ENCODE data around the gene COL20A1.

Gene COL20A1

GRCh38 chr20:63310265-63310991 lies 17.4 kb downstream of the COL20A1 start:
- DNase-seq: no peak

DNA sequence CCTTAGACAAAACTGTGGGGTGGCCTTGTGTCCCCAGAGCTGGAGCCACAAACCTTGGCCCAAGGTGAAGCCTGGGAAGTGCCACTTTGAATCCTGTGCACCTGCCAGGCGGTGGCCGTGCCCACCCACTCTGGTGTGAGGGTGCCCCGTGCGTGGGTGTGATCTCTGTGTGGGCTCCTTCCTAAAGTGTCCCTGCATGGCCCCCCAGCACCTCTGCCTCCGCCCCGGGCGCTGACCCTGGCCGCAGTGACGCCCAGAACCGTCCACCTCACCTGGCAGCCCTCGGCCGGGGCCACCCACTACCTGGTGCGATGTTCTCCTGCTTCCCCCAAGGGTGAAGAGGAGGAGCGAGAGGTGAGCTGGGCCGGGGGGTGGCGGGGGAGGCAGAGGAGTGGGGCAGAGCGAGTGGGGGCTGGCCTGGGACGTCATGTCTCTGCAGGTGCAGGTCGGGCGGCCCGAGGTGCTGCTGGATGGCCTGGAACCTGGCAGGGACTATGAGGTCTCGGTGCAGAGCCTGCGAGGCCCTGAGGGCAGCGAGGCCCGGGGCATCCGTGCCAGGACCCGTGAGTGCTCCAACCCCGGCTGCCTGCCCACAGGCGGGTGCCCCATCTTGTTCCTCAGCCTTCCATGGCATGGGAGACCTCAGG lies 18.3 kb downstream of the COL20A1 start:
- no peak for DNase-seq

GRCh38 chr20:63311833-63312243 lies 18.9 kb downstream of the COL20A1 start:
- no peak for DNase-seq

DNA sequence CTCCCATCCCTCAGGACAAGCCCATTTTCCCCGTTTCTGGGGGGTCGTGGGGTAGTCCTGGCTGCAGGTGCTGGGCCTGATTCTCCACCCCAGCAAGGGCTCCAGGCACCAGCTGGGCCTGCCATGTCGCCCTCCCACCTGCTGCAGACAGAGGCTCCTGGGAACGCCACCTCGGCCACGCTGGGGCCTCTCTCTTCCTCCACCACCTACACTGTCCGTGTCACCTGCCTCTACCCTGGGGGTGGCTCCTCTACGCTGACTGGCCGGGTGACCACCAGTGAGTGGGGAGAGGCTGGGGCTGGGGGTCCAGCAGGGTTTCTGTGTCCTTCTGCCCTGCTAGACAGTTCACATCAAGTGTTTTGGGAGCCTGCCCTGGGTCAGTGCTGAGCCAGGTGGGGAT lies 19.3 kb downstream of the COL20A1 start:
- DNase-seq: no peak

- no peak for DNase-seq
Measured at GRCh38 chr20:63312690-63313348, 19.8 kb downstream of the COL20A1 start.

- no peak for DNase-seq
Measured at GRCh38 chr20:63313349-63314014, 20.5 kb downstream of the COL20A1 start.

DNA sequence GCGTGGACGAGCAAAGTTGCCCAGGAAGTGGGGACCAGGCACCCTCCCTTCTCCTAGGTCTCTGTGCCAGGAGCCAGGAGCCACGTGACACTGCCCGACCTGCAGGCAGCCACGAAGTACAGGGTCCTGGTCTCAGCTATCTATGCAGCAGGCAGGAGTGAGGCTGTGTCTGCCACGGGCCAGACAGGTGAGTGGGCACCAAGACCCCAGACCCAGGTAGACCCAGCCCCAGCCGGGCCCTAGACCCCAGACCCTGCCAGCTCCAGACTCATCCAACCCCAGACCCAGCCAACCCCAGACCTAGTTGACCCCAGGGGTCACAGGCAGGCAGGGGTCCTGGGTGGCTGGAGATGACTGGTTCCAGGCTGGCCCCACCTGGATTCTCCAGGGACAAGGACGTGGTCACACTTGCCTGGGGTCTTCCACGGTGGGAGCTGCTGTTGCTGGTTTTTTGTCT lies 21.1 kb downstream of the COL20A1 start:
- DNase-seq: no peak

GRCh38 chr20:63314566-63315239 lies 21.7 kb downstream of the COL20A1 start:
- DNase-seq: no peak

GRCh38 chr20:63315240-63315689 lies 22.3 kb downstream of the COL20A1 start:
- no peak for DNase-seq

GRCh38 chr20:63315731-63316491 lies 22.9 kb downstream of the COL20A1 start:
- no peak for DNase-seq

DNA sequence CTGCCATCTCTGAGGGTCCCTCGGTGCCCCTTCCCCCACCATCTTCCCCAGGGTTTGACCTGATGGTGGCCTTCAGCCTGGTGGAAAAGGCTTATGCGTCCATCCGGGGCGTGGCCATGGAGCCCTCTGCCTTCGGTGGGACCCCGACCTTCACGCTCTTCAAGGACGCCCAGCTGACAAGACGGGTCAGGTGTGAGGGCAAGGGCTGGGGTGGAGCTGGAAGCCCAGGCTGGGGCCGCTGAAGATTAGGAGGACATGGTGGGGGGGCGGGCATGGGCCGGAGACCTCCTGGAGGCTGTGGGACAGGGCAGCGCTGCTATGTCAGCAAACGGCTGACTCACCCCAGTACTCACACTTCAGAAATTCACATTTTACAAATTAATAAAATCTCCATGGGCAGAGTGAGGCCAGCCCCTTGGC lies 23.5 kb downstream of the COL20A1 start:
- DNase-seq: no peak

- no peak for DNase-seq
Measured at GRCh38 chr20:63317061-63317460, 24.1 kb downstream of the COL20A1 start.

DNA sequence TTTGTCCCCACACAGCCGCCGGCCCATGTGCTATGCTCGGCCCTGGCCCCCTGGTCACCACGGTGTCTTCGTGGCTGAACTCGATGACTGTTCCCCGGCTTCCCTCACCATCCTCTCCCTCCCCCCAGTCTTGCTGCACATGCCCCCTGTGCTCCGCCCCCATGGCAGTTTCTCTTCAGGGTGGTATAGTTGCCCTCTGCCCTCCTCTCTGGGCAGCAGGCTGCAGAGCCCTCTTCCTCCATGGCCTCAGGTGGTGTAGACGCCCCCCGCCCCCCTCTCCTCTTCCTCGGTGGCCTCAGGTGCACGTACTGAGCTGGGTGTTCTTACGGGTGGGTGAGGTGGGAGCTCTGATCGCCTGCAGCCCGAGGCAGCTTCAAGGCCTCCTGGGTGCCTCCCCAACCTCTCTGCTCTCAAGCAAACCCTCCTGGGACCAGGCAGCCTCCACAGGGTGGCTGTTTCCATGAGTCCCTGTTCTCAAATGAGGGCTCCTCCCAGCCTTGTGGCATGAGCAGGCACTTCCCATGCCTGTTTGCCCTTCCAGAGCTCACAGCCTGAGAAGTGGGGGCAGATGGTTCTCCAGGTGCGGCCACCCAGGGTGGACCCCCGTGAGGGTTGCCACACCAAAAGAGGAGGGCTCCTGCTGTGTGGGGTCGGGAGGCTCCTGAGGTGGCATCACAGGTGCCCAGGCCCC lies 24.8 kb downstream of the COL20A1 start:
- no peak for DNase-seq

GRCh38 chr20:63318391-63319163 lies 25.6 kb downstream of the COL20A1 start:
- no peak for DNase-seq

DNA sequence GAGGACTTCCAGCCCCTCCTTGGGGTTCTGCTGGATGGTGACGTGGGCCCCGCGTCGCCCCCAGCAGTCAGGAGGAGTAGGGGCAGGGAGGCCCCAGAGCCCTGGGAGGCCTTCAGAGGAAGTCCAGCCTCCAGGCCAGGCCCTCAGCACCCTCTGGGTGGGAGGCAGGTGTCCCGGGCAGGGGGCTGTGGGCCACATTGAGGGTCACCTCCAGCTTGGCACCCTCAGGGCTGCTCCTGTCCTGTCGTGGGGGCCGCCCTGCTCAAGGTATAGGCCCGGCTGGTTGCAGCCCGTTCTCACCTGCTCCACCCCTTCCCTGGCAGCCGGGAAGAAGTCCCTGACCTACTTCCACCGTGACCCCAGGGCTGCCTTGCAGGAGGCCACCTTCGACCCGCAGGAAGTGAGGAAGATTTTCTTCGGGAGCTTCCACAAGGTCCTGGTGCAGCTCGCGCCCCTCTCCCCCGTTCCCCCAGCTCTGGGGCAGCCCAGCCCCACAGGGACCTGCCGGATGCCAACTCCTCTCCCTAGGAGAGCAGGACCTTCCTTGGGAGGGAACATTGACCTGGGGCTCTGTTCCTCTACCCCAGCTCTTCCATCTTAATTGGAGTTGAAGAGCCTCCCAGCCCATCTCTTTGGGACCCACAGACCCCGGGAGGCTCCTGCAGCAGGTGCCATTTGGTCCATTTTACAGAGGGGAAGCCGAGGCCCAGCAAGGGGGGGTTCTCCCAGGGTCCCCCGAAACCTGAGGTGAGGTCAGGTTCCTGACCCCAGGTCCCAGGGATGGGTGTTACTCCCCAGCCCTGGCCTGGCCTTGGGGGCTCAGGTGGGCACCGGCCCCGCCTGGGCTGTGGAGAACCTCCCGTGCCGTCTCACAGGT lies 26.4 kb downstream of the COL20A1 start:
- no peak for DNase-seq

DNA sequence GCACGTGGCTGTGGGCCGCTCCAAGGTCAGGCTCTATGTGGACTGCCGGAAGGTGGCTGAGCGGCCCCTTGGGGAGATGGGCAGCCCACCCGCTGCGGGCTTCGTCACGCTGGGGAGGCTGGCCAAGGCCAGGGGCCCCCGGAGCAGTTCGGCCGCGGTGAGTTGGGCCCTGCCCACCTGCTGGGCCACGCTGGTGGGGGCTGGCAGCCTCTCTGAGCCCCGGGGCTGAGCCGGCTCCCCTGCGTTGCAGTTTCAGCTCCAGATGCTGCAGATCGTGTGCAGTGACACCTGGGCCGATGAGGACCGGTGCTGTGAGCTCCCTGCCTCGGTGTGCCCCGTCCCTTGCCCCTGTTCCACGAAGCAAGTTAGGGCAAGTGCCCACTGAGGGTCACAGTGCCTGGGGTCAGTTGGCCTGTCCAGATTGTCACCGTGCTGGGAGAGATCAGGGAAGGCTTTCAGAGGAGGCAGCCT lies 27.1 kb downstream of the COL20A1 start:
- DNase-seq: no peak

DNA sequence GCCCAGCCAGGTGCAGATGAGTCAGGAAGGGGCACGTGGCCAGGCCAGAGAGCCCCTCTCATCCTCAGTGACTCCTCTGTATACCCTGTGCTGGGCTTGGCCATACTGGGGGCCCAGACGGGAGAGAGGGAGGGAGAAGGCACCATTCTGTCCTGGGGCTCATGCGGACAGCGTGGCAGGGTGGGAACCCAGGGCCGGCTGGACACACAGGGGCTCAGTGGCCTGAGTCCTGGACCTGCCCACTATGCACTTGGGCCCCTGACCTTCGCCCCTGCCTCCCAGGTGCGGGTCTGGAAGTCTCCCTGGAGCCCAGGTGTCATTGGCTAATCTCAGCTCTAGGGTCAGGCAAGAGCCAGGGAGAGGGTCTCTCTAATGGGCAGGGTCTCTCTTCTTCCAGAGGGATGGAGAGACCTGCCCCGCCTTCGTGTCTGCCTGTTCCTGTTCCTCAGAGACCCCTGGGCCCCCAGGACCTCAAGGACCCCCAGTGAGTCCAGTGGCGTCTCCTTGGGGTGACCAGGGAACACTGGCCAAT lies 27.7 kb downstream of the COL20A1 start:
- no peak for DNase-seq

GRCh38 chr20:63321148-63321831 lies 28.3 kb downstream of the COL20A1 start:
- DNase-seq: no peak
